Effector memory CD8-positive, alpha-beta T cell (primary cell): ENCODE measurements around the gene PLA2G4B.
A peak's percentile ranks its signal among the peaks of the same experiment; 100 is the strongest.

Source experiments
- ATAC-seq: fragments of 150-1000 bp; cut with Tn5 transposase; replicated peaks from 2 replicates; pipeline ENCODE4 v1.10.0; 2021; ENCODE audit warnings: mild to moderate bottlenecking, moderate library complexity
- DNase-seq, 3 experiments: peaks; one replicate each; pipeline ENCODE4 v3.0.0; 2021
- H3K27ac Mint-ChIP-seq, 2 donors: one replicate each; pipeline ENCODE4 v1.8.0; 2022; ENCODE audit warnings: mild to moderate bottlenecking in 2 of 2, mixed read lengths in 2 of 2, moderate library complexity in 2 of 2
- H3K27me3 Mint-ChIP-seq, 2 donors: one replicate each; pipeline ENCODE4 v1.8.0; 2022; ENCODE audit warnings: mixed read lengths in 2 of 2
- H3K36me3 Mint-ChIP-seq: one replicate; pipeline ENCODE4 v1.8.0; 2022; ENCODE audit warnings: mild to moderate bottlenecking, moderate library complexity, mixed read lengths; ENCODE audit not compliant: insufficient read depth
- H3K4me1 Mint-ChIP-seq, 2 donors: one replicate each; pipeline ENCODE4 v1.8.0; 2022; ENCODE audit warnings: low read depth in 2 of 2, mixed read lengths in 2 of 2
- H3K4me3 Mint-ChIP-seq, 2 donors: one replicate each; pipeline ENCODE4 v1.8.0; 2022; ENCODE audit warnings: mild to moderate bottlenecking in 2 of 2, mixed read lengths in 2 of 2, moderate library complexity in 2 of 2
- H3K9me3 Mint-ChIP-seq, 2 donors: one replicate each; pipeline ENCODE4 v1.8.0; 2022; ENCODE audit warnings: mixed read lengths in 2 of 2

Gene PLA2G4B

DNA sequence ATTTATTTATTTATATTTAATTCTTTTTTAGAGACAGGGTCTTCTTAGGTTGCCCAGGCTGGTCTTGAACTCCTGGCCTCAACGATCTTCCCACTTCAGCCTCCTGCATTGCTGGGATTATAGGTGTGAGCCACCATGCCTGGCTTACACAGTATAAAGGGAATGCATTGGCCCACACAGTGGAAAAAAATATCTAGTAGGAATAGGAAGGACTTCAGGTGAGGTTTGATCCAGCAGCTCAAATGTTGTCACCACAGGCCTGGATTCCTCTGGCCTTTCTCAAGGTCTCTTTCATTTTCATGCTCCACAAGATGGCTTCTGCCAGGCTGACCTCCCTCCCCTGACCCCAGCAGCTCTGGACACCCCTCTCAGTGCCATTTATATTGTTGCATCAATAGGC, 57.3 kb downstream of the PLA2G4B start:
- Mint-ChIP-seq H3K4me1 (peaks cover 32 to 34% of the 10 kb centered on the region in 2 donors), H3K9me3 (no peaks in the 10 kb centered on the region)

DNA sequence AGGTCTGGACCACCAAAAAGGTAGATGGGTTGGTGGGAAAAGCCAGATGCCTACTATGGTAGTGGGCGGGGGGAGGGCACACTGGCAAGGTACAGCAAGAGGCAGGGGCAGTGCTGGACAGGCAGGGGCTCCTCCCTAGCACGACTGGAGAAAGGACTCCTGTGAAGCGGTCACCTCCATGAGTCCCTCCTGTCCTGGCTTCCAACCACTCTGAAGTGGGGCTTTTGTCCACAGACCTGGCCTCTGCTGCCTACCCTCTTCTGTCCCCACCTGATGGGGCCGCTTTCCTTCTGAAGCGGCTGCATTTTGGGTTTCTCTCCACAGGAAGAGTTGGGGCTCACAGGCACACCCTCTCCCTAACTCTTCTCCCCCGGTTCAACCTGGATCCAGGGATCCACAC, 57.9 kb downstream of the PLA2G4B start:
- Mint-ChIP-seq H3K4me3 (peak overlapping the region in 1 of 2 donors; percentile 84), H3K27ac (peak overlapping the region; percentile 99 to 100), H3K27me3 (no peaks in the 10 kb centered on the region), H3K4me1 (peaks cover 32 to 34% of the 10 kb centered on the region in 2 donors), H3K36me3 (peaks cover 57% of the 10 kb centered on the region), H3K9me3 (no peaks in the 10 kb centered on the region)
- no peak for DNase-seq
- ATAC-seq: no peak

More for the DNA sequence above, 57.3 kb downstream of the PLA2G4B start:
- DNase-seq (no peak), ATAC-seq (no peak)
- Mint-ChIP-seq H3K36me3 (peaks cover 52% of the 10 kb centered on the region), H3K4me3 (peak overlapping the region; percentile 22 to 84), H3K27me3 (no peaks in the 10 kb centered on the region), H3K27ac (peak overlapping the region; percentile 99 to 100)

DNA sequence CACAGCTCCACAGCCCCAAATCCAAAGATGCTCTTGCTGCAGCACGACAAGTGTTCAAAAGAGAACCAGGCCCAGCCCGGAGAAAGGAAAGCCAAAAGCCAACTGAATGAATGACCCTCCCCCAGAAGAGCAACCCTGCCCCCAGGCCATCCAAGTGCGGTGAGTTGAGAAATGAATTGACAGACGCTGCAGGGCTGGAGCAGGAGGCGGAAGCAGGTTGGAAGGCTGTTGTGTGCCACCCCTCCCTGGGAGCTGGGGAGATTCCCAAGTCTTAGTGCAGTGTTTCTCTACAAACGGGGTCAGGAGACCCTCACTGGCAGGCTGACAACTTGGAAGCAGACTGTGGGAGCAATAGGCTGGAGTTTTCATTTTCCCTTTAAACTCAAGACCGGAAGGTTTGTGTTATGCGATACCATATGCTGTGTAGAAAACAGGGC, 58.7 kb downstream of the PLA2G4B start:
- H3K36me3 Mint-ChIP-seq: peaks cover 62% of the 10 kb centered on the region
- ATAC-seq: no peak
- H3K27ac Mint-ChIP-seq: peak overlapping the region; percentile 99 to 100

More for the DNA sequence above, 58.7 kb downstream of the PLA2G4B start:
- peaks cover 29% of the 10 kb centered on the region in 2 donors for H3K4me1 Mint-ChIP-seq
- H3K9me3 Mint-ChIP-seq: no peaks in the 10 kb centered on the region
- H3K27me3 Mint-ChIP-seq: no peaks in the 10 kb centered on the region
- H3K4me3 Mint-ChIP-seq: no peak overlapping the region
- DNase-seq: no peak
